Skeletal muscle satellite cell (primary cell): ENCODE measurements around the gene PAPPA2.

Experiments used
- H3K27me3 ChIP-seq: 2 replicates; pipeline ENCODE4 v1.7.0; 2013; ENCODE audit warnings: low read length; ENCODE audit not compliant: control insufficient read depth, insufficient read depth
- H3K36me3 ChIP-seq: 2 replicates; pipeline ENCODE4 v1.7.0; 2013; ENCODE audit warnings: mild to moderate bottlenecking, control low read depth, low read length; ENCODE audit not compliant: insufficient read depth
- H3K4me1 ChIP-seq: 2 replicates; pipeline ENCODE4 v1.7.0; 2013; ENCODE audit warnings: low read length; ENCODE audit not compliant: control insufficient read depth, insufficient read depth
- H3K4me2 ChIP-seq: 2 replicates; pipeline ENCODE4 v1.7.0; 2013; ENCODE audit warnings: mild to moderate bottlenecking, low read length
- H3K4me3 ChIP-seq: 2 replicates; pipeline ENCODE4 v1.7.0; 2013; ENCODE audit warnings: low read length
- H3K9ac ChIP-seq: 2 replicates; pipeline ENCODE4 v1.7.0; 2013; ENCODE audit warnings: mild to moderate bottlenecking, low read depth, low read length, moderate library complexity
- H3K9me3 ChIP-seq: replicated peaks from 2 replicates; pipeline ENCODE4 v1.7.0; 2013; ENCODE audit warnings: mild to moderate bottlenecking, control low read depth, low read length

PAPPA2 gene

GRCh38 chr1:176876966-176877515 lies 414.1 kb downstream of the PAPPA2 start:
- no peaks in the 10 kb centered on the region for H3K4me1 ChIP-seq
- no peaks in the 10 kb centered on the region for H3K36me3 ChIP-seq
- H3K4me3 ChIP-seq: no peak overlapping the region
- H3K4me2 ChIP-seq: no peak overlapping the region
- H3K27me3 ChIP-seq: peaks cover 9% of the 10 kb centered on the region
- H3K9me3 ChIP-seq: no peaks in the 10 kb centered on the region
- H3K9ac ChIP-seq: no peak overlapping the region

GRCh38 chr1:176877557-176877956 lies 414.6 kb downstream of the PAPPA2 start:
- Histone ChIP-seq H3K9me3 (no peaks in the 10 kb centered on the region), H3K9ac (no peak overlapping the region), H3K27me3 (peaks cover 9% of the 10 kb centered on the region), H3K4me3 (no peak overlapping the region), H3K4me1 (no peaks in the 10 kb centered on the region), H3K4me2 (no peak overlapping the region), H3K36me3 (no peaks in the 10 kb centered on the region)

DNA sequence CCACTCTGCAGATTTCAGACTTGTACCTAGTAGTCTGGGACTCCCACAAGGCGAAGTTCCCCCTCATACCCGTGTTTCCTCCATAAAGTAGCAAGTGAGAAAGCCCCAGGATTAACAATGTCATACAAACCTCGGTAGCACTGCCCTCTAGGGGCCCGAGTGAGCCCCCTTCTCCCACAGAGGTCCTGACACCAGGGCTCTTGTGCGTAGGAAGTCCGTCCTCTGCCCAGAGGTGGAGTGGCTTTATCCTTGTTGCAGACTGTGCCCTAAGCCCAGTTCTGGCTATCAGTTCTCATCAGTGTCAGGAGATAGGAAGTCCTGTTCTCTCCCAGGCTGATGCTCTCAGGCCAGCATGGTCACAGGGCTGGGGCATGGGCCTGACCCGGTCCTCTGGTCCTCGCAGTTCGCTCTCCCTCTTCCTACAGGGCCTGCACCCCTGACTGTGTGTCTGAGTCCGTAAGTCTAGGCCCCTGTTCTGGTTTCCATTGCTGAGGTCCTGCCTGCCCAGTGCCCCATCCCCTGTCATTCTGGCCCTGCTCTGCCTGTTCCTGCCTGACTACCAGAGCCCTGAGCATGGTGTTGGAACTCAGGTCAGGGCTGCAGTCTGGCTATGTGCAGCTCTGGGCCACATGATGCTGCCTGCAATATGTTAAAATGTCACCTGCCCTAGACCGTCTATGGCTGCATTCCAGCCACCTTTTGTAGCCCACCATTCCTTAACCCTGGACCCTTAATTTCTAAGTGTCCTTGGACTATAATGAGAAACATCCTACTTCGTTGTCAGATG lies 416.0 kb downstream of the PAPPA2 start:
- no peaks in the 10 kb centered on the region for H3K36me3 ChIP-seq
- H3K4me3 ChIP-seq: no peak overlapping the region
- no peaks in the 10 kb centered on the region for H3K9me3 ChIP-seq
- no peak overlapping the region for H3K4me2 ChIP-seq
- no peaks in the 10 kb centered on the region for H3K4me1 ChIP-seq
- H3K27me3 ChIP-seq: peaks cover 4% of the 10 kb centered on the region
- no peak overlapping the region for H3K9ac ChIP-seq

GRCh38 chr1:176879784-176880620 lies 417.0 kb downstream of the PAPPA2 start:
- Histone ChIP-seq H3K4me3 (no peak overlapping the region), H3K9me3 (no peaks in the 10 kb centered on the region), H3K36me3 (no peaks in the 10 kb centered on the region), H3K4me2 (no peak overlapping the region), H3K9ac (no peak overlapping the region), H3K27me3 (peaks cover 4% of the 10 kb centered on the region), H3K4me1 (no peaks in the 10 kb centered on the region)

GRCh38 chr1:176880955-176881595 lies 418.1 kb downstream of the PAPPA2 start:
- no peaks in the 10 kb centered on the region for H3K4me1 ChIP-seq
- H3K27me3 ChIP-seq: peaks cover 4% of the 10 kb centered on the region
- no peaks in the 10 kb centered on the region for H3K36me3 ChIP-seq
- H3K9ac ChIP-seq: no peak overlapping the region
- H3K9me3 ChIP-seq: no peaks in the 10 kb centered on the region
- no peak overlapping the region for H3K4me2 ChIP-seq
- no peak overlapping the region for H3K4me3 ChIP-seq

DNA sequence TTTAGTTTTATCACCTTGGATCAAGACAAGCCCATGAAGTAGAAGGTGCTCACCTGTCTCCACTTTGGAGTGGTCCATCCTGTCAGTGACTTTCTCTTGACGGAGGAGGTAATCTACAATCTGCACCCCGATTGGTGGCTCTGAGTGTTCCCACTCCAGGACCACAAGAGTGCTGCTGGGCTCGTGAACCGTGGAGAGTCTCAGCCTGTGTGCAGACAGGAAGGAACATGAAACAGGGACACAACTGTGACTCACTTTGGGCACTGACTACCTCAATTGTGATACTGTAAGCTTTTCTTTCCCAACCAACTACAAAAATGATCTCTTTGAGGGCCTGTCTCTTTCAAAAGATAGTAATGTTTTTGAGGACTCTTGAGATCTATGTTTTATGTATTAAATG lies 421.3 kb downstream of the PAPPA2 start:
- Histone ChIP-seq H3K36me3 (no peaks in the 10 kb centered on the region), H3K9ac (no peak overlapping the region), H3K4me2 (no peak overlapping the region)

GRCh38 chr1:176884911-176885310 lies 421.9 kb downstream of the PAPPA2 start:
- no peaks in the 10 kb centered on the region for H3K4me1 ChIP-seq
- H3K36me3 ChIP-seq: no peaks in the 10 kb centered on the region
- H3K9ac ChIP-seq: no peak overlapping the region
- H3K27me3 ChIP-seq: peaks cover 5% of the 10 kb centered on the region
- no peaks in the 10 kb centered on the region for H3K9me3 ChIP-seq
- no peak overlapping the region for H3K4me2 ChIP-seq
- H3K4me3 ChIP-seq: no peak overlapping the region

More for the DNA sequence above, 421.3 kb downstream of the PAPPA2 start:
- peaks cover 5% of the 10 kb centered on the region for H3K27me3 ChIP-seq
- H3K4me3 ChIP-seq: no peak overlapping the region
- no peaks in the 10 kb centered on the region for H3K9me3 ChIP-seq
- H3K4me1 ChIP-seq: no peaks in the 10 kb centered on the region

GRCh38 chr1:176885341-176885740 lies 422.4 kb downstream of the PAPPA2 start:
- Histone ChIP-seq H3K4me3 (no peak overlapping the region), H3K27me3 (peaks cover 5% of the 10 kb centered on the region)

GRCh38 chr1:176885751-176886150 lies 422.8 kb downstream of the PAPPA2 start:
- H3K4me2 ChIP-seq: no peak overlapping the region
- peaks cover 5% of the 10 kb centered on the region for H3K27me3 ChIP-seq
- no peaks in the 10 kb centered on the region for H3K36me3 ChIP-seq
- H3K4me3 ChIP-seq: no peak overlapping the region
- no peak overlapping the region for H3K9ac ChIP-seq
- H3K4me1 ChIP-seq: no peaks in the 10 kb centered on the region
- H3K9me3 ChIP-seq: no peaks in the 10 kb centered on the region

More at GRCh38 chr1:176885341-176885740, 422.4 kb downstream of the PAPPA2 start:
- Histone ChIP-seq H3K36me3 (no peaks in the 10 kb centered on the region), H3K9ac (no peak overlapping the region), H3K4me2 (no peak overlapping the region), H3K9me3 (no peaks in the 10 kb centered on the region), H3K4me1 (no peaks in the 10 kb centered on the region)

- no peaks in the 10 kb centered on the region for H3K4me1 ChIP-seq
- no peak overlapping the region for H3K9ac ChIP-seq
- H3K27me3 ChIP-seq: peaks cover 9% of the 10 kb centered on the region
- H3K36me3 ChIP-seq: no peaks in the 10 kb centered on the region
- no peak overlapping the region for H3K4me2 ChIP-seq
- H3K4me3 ChIP-seq: no peak overlapping the region
- no peaks in the 10 kb centered on the region for H3K9me3 ChIP-seq
These were observed 425.6 kb downstream of the PAPPA2 start for GRCh38 chr1:176888471-176889032.
